ENCODE results near the gene PPP6R1. TPM values are rescaled to one million over a fixed set of nuclear protein-coding genes. Genes with fewer than 3 reads are reported as not detected.

The PPP6R1 gene
- total RNA-seq, 1 donor from 2014 or later, result 220 TPM

DNA sequence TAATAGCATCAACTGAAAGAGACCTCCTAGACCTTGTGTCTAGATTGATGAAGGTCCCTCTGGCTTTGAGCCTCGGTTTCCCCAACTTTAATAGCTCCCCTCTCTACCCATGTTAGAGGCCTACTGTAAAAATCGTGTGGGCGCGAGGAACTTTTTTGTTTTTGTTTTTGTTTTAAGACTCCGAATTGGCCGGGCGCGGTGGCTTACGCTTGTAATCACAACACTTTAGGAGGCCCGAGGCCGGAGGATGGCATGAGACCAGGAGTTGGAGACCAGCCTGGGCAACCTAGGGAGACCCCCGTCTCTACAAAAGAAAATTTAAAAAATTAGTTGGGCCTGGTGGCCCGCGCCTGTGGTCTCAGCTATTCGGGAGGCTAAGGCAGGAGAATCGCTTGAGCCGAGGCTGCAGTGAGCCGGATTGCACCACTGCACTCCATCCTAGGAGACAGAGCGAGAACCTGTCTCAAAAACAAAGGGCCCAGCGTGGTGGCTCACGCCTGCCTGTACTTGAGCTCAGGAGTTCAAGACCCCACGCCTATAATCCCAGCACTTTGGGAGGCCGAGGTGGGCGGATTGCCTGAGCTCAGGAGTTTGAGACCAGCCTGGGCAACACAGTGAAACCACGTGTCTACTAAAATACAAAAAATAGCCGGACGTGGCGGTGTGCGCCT, 858 bp upstream of the PPP6R1 start:
- ATAC-seq (ENCODE audit: low read depth), result no peak
- DNase-seq, result no peak
- H3K4me1 Mint-ChIP-seq, result peaks cover 45% of the 10 kb centered on the region
- peak overlapping the region; percentile 94 for H3K4me3 Mint-ChIP-seq
- peak overlapping the region; percentile 96 for H3K27ac Mint-ChIP-seq
- H3K27me3 Mint-ChIP-seq, result no peaks in the 10 kb centered on the region
- ChIA-PET POLR2A (interaction anchor here (0.6 to 12.3 kb wide), 21 partner anchors 9 to 811 kb away, joined by 3 to 277 read pairs (median 7); partner anchors contain the start of genes BRSK1, CCDC106, HSPBP1 and KMT5C), CTCF (interaction anchor here (0.7 to 1.4 kb wide), 5 partner anchors 18 to 80 kb away, joined by 3 to 7 read pairs (median 3); partner anchors contain the start of gene KMT5C)
- peaks cover 30% of the 10 kb centered on the region for H3K36me3 Mint-ChIP-seq (ENCODE audit: low read depth)
- TF ChIP-seq, protein P1, sequence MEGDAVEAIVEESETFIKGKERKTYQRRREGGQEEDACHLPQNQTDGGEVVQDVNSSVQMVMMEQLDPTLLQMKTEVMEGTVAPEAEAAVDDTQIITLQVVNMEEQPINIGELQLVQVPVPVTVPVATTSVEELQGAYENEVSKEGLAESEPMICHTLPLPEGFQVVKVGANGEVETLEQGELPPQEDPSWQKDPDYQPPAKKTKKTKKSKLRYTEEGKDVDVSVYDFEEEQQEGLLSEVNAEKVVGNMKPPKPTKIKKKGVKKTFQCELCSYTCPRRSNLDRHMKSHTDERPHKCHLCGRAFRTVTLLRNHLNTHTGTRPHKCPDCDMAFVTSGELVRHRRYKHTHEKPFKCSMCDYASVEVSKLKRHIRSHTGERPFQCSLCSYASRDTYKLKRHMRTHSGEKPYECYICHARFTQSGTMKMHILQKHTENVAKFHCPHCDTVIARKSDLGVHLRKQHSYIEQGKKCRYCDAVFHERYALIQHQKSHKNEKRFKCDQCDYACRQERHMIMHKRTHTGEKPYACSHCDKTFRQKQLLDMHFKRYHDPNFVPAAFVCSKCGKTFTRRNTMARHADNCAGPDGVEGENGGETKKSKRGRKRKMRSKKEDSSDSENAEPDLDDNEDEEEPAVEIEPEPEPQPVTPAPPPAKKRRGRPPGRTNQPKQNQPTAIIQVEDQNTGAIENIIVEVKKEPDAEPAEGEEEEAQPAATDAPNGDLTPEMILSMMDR (IDR thresholded peaks at IDR 0.05), result no peak
- intact Hi-C loops (cut with micrococcal nuclease), result loop anchor here (1.0 to 10.0 kb wide), 11 partner anchors 17 to 797 kb away; partner anchors contain the start of genes HSPBP1, KMT5C, LENG9 and PPP1R12C
- H3K9me3 Mint-ChIP-seq, result no peaks in the 10 kb centered on the region

DNA sequence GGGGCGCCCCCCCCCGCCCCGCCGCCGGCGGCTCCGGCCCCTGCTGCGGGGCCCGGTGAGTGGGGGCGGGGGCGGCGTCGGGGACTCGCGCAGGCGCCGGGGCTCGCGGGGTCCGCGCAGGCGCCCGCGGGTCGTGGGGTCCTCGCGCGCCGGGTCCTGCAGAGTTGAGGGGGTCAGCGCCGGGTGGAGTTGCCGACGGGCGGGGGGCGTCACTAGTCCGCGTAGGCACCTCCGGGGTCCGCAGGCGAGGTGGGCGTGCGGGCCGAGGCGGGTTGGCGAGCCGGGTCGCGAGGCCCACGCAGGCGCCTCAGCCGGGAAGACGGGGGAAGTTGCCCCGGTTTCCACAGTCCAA, 365 bp downstream of the PPP6R1 start:
- no peak for DNase-seq
- H3K27me3 Mint-ChIP-seq, result no peaks in the 10 kb centered on the region
- H3K9me3 Mint-ChIP-seq, result no peaks in the 10 kb centered on the region

DNA sequence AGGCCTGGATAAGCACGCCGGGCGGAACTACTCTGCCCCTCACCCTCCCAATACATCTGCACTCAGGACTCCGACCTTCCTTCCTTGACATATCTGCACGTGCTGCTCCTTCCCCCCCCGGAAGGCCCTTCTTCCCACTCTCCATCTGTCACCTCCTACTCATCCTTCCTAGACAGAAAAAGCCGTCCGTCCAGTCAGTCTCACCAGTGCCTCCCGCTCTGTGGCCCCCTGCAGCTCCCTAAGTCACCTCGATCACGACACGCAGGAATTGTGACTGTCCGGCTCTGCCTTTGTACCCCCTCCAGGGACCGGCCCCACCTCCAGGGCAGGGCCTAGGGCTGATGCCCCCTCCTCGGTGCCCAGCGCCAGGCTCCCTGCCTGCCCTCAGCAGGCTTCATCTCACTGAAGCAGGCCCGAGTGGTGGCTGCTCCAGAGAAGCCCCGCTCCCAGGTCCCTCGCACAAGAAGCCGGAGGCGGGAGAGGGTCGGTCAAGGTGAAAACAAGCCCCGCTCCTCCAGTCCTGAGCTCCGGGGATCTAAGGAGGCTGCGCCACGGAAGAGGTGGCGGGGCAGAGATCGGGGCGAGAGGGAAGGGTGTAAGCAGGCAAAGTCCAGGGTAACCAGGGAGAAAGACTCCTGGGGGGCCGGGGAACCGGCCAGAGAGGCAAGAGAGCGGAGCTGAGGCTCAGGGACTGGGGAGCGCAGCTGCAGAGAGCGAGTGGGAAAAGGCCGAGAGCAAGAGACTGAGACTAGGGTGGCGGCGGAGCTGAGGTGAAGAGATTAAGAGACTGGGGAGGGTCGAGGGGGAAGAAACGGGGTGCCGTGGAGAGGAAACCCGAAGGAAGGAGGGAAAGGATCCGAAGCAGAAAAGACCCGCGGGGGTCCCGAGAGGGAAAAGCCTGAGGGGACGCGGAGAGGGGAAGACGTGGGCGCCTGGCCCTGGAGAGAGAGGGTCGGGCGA, 1.1 kb downstream of the PPP6R1 start:
- Mint-ChIP-seq H3K4me3 (peak overlapping the region; percentile 98), H3K36me3 (ENCODE audit: low read depth) (peaks cover 36% of the 10 kb centered on the region), H3K27ac (peak overlapping the region; percentile 100), H3K9me3 (no peaks in the 10 kb centered on the region), H3K27me3 (no peaks in the 10 kb centered on the region), H3K4me1 (peaks cover 64% of the 10 kb centered on the region)
- ATAC-seq (ENCODE audit: low read depth) (no peak), DNase-seq (peak; percentile 33)
- TF ChIP-seq, protein P1 (IDR thresholded peaks at IDR 0.05), result no peak
- ChIA-PET POLR2A (interaction anchor here (0.5 to 12.3 kb wide), 7 partner anchors 17 to 397 kb away, joined by 3 to 277 read pairs (median 5); partner anchors contain the start of genes BRSK1, HSPBP1, ISOC2 and U2AF2), CTCF (interaction anchor here (1.5 kb wide), 1 partner anchor 22 kb away, joined by 5 read pairs; the partner anchor contains the start of gene HSPBP1)
- intact Hi-C loops (cut with micrococcal nuclease), result loop anchor here (2.0 to 10.0 kb wide), 3 partner anchors 45 to 795 kb away; partner anchors contain the start of genes LENG9, ZNF524 and ZNF865

More for the DNA sequence above, 365 bp downstream of the PPP6R1 start:
- peak; percentile 7 for ATAC-seq (ENCODE audit: low read depth)
- ChIA-PET POLR2A (interaction anchor here (0.5 to 12.3 kb wide), 13 partner anchors 17 to 396 kb away, joined by 3 to 277 read pairs (median 8); partner anchors contain the start of genes BRSK1, HSPBP1, ISOC2 and KMT5C), CTCF (no interaction called here)
- Mint-ChIP-seq H3K4me1 (peaks cover 57% of the 10 kb centered on the region), H3K36me3 (ENCODE audit: low read depth) (peaks cover 36% of the 10 kb centered on the region), H3K27ac (peak overlapping the region; percentile 96), H3K4me3 (peak overlapping the region; percentile 94)
- intact Hi-C loops (cut with micrococcal nuclease), result loop anchor here (2.0 to 10.0 kb wide), 3 partner anchors 44 to 796 kb away; partner anchors contain the start of genes LENG9, ZNF524 and ZNF865
- TF ChIP-seq, protein P1 (IDR thresholded peaks at IDR 0.05), result no peak

DNA sequence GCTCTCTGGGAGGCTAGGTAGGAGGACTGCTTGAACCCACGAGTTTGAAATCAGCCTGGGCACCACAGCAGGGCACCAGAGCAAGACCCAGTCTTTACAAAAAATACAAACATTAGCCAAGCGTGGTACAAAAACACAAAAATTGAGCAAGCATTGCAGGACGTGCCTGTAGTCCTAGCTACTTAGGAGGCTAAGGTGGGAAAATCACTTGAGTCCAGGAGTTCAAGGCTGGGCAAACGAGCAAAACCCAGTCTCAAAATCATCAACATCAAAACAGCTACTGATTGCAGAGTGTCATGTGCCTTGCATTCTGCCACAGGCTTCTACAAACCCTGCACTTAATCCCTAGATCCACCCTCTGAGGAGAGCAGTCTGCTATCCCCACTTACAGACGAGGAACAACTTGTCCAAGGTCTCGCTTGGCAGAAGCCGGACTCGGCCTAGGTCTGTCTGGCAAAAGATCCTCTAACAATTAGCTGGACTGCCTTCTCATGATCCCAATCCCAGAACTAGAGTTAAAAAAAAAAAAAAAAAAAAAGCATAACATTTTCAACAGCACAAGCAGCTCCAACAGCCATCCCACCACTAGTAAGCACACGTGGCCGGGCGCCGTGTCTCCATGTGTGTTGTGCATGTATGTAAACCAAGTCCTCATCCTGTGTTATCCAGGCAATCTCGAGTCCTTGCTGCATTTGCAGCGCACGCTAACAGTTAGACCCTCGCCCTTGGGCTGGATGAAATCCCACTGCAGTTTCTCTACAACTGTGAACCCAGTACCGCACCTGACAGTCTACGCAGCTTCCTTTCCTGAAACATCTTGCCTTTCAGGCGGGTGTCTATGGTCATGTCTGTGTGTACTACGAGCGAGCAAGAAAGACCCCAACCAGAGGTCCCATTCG, 2.0 kb downstream of the PPP6R1 start:
- peaks cover 32% of the 10 kb centered on the region for H3K36me3 Mint-ChIP-seq (ENCODE audit: low read depth)
- H3K27me3 Mint-ChIP-seq, result no peaks in the 10 kb centered on the region
- ATAC-seq (ENCODE audit: low read depth), result no peak
- ChIA-PET CTCF (interaction anchor here (1.3 to 3.6 kb wide), 3 partner anchors 23 to 127 kb away, joined by 3 to 16 read pairs (median 5); partner anchors contain the start of genes HSPBP1 and TMEM238), POLR2A (interaction anchor here (0.6 to 12.3 kb wide), 10 partner anchors 22 to 769 kb away, joined by 5 to 277 read pairs (median 10); partner anchors contain the start of genes BRSK1, HSPBP1, RPL28 and TMEM238)
- TF ChIP-seq, protein P1 (IDR thresholded peaks at IDR 0.05), result no peak
- no peaks in the 10 kb centered on the region for H3K9me3 Mint-ChIP-seq
- H3K4me1 Mint-ChIP-seq, result peaks cover 73% of the 10 kb centered on the region
- peak overlapping the region; percentile 98 for H3K4me3 Mint-ChIP-seq
- peak overlapping the region; percentile 100 for H3K27ac Mint-ChIP-seq
- no peak for DNase-seq
- intact Hi-C loops (cut with micrococcal nuclease), result loop anchor here (5.0 to 10.0 kb wide), 2 partner anchors 348 to 795 kb away; partner anchors contain the start of genes LENG9, ZNF524 and ZNF865

Measured in activated B cell treated with CpG ODN at 0.5 μM for 24 hours (primary cell).